MCF 10A (cell line): ENCODE measurements around the gene NUDCD3. TPM values are rescaled to one million over a fixed set of nuclear protein-coding genes. Genes with fewer than 3 reads are reported as not detected.

Source experiments
- BruUV-seq: library from RNA; stranded (reverse); fragments of 400-500 nt; replicated peaks from 2 replicates; lab custom pipeline; 2021; lab: Mats Ljungman, UMichigan
- CTCF ChIA-PET: fragments of 300-600 bp; sonication (Branson Sonifier 250); formaldehyde crosslinking; extraction: SDS; loops from one replicate; lab custom pipeline; 2021; ENCODE audit warnings: antibody characterized with exemption, inconsistent platforms; lab: Yijun Ruan, JAX
- POLR2A ChIA-PET: fragments of 300-600, 350-650 bp; sonication (Branson Sonifier 250); formaldehyde crosslinking; extraction: SDS; loops from one replicate; lab custom pipeline; 2020; ENCODE audit warnings: antibody characterized with exemption, inconsistent platforms; lab: Yijun Ruan, JAX
- DNase-seq: peaks from one replicate; pipeline ENCODE4 v3.0.0-alpha.2; 2018; ENCODE audit not compliant: unreplicated experiment
- H3K27ac Mint-ChIP-seq: one replicate; pipeline ENCODE4 v1.8.0; 2022; ENCODE audit warnings: mild to moderate bottlenecking, low read depth, mixed read lengths; ENCODE audit not compliant: unreplicated experiment
- H3K27me3 Mint-ChIP-seq: one replicate; pipeline ENCODE4 v1.8.0; 2022; ENCODE audit warnings: mixed read lengths; ENCODE audit not compliant: insufficient read depth, unreplicated experiment
- H3K36me3 Mint-ChIP-seq: one replicate; pipeline ENCODE4 v1.8.0; 2022; ENCODE audit warnings: mild to moderate bottlenecking, moderate library complexity, mixed read lengths; ENCODE audit not compliant: insufficient read depth, unreplicated experiment
- H3K4me1 Mint-ChIP-seq: one replicate; pipeline ENCODE4 v1.8.0; 2022; ENCODE audit warnings: mixed read lengths; ENCODE audit not compliant: insufficient read depth, unreplicated experiment
- H3K4me3 Mint-ChIP-seq: one replicate; pipeline ENCODE4 v1.8.0; 2022; ENCODE audit warnings: mild to moderate bottlenecking, moderate library complexity, mixed read lengths; ENCODE audit not compliant: unreplicated experiment
- H3K9me3 Mint-ChIP-seq: one replicate; pipeline ENCODE4 v1.8.0; 2022; ENCODE audit warnings: mixed read lengths; ENCODE audit not compliant: unreplicated experiment
- intact Hi-C: fragments of 100-400 bp; cut with micrococcal nuclease; formaldehyde crosslinking; loops from 2 replicates; pipeline ENCODE4 v1.14.1; 2022
- total RNA-seq: library from RNA; stranded (reverse); gene quantifications from 2 replicates; pipeline ENCODE4 v1.2.3, GENCODE V29; 2022
- TF ChIP-seq, protein P1 (sequence below): fragments of 200-600 bp; IDR thresholded peaks from one replicate; pipeline ENCODE4 v1.8.0; 2022; ENCODE audit warnings: antibody characterized with exemption, mild to moderate bottlenecking; ENCODE audit not compliant: unreplicated experiment

NUDCD3 gene
- total RNA-seq, 1 experiment from 2014 or later = 85.5 TPM

DNA sequence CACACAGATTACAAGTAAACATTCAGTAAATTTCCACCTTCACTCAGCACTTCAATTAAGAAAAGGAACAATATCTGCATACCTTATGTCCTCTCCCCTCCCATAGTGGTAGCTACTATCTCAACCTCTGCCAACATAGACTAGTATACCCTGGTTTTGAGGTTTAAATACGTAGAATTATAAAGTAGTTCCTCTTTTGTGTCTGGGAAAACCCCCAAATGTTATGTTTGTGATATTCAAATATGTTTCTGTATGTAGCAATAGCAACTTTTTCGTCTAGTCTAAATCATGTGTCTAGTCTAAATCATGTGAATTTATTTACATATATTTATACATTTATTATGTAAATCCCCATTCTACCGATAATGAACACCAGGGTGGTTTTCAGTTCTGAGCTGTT, 151.9 kb downstream of the NUDCD3 start:
- peaks cover 52% of the 10 kb centered on the region for H3K27me3 Mint-ChIP-seq
- no TSS peak for BruUV-seq
- ChIA-PET POLR2A (interaction anchor here (1.4 kb wide), 1 partner anchor 10 kb away, joined by 3 read pairs; no protein-coding TSS in a partner anchor), CTCF (no interaction called here)
- no peak for DNase-seq
- intact Hi-C loops = no loop called here
- no peaks in the 10 kb centered on the region for H3K9me3 Mint-ChIP-seq
- no peaks in the 10 kb centered on the region for H3K4me1 Mint-ChIP-seq
- H3K36me3 Mint-ChIP-seq = no peaks in the 10 kb centered on the region
- TF ChIP-seq, protein P1, sequence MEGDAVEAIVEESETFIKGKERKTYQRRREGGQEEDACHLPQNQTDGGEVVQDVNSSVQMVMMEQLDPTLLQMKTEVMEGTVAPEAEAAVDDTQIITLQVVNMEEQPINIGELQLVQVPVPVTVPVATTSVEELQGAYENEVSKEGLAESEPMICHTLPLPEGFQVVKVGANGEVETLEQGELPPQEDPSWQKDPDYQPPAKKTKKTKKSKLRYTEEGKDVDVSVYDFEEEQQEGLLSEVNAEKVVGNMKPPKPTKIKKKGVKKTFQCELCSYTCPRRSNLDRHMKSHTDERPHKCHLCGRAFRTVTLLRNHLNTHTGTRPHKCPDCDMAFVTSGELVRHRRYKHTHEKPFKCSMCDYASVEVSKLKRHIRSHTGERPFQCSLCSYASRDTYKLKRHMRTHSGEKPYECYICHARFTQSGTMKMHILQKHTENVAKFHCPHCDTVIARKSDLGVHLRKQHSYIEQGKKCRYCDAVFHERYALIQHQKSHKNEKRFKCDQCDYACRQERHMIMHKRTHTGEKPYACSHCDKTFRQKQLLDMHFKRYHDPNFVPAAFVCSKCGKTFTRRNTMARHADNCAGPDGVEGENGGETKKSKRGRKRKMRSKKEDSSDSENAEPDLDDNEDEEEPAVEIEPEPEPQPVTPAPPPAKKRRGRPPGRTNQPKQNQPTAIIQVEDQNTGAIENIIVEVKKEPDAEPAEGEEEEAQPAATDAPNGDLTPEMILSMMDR = no peak
- no peak overlapping the region for H3K27ac Mint-ChIP-seq
- no peak overlapping the region for H3K4me3 Mint-ChIP-seq

DNA sequence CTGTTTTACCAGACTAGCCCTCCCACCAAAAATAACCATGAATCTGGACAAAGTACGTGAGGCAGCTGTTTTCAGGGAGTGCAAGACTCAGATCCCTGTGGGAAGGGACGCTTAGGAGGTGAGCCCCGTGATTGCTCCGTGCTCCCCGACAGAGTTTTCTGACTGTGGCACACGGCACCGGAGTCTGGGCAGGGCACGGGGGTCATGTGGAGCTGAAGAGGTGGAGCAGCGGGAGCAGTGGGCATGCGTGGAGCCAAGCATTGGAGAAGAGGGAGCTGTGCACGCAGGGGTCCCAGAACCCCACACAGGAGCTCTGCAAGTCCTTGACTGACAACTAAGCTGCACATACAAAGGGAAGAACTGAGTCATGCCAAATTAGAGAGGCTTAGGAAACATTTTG, 154.0 kb downstream of the NUDCD3 start:
- H3K27ac Mint-ChIP-seq = no peak overlapping the region
- H3K4me3 Mint-ChIP-seq = no peak overlapping the region
- peaks cover 52% of the 10 kb centered on the region for H3K27me3 Mint-ChIP-seq
- H3K9me3 Mint-ChIP-seq = no peaks in the 10 kb centered on the region
- intact Hi-C loops = no loop called here
- DNase-seq = no peak
- no TSS peak for BruUV-seq
- H3K36me3 Mint-ChIP-seq = no peaks in the 10 kb centered on the region
- ChIA-PET POLR2A (no interaction called here), CTCF (interaction anchor here (0.8 kb wide), 1 partner anchor 9 kb away, joined by 3 read pairs; no protein-coding TSS in a partner anchor)
- TF ChIP-seq, protein P1 = no peak
- H3K4me1 Mint-ChIP-seq = no peaks in the 10 kb centered on the region

DNA sequence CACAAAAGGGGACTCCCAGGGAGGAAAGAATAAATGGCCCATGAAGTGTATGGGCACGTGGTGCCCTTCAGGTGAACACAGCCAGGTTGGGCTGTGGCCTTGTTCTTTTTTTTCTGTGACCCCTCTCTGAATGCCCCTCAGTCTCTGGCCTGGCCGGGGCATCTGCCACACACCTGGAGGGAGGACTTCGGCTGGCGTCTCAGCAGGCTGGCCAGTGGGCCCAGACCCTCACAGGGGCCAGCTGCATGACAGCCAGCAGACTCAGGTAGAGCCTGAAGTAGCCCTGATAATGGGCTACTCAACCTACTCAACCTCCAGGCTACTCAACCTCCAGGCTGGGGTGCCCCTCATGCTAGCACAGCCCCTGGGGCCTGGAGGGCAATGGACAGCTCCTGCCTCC, 155.3 kb downstream of the NUDCD3 start:
- Mint-ChIP-seq H3K4me3 (no peak overlapping the region), H3K27ac (no peak overlapping the region), H3K27me3 (peaks cover 48% of the 10 kb centered on the region), H3K4me1 (no peaks in the 10 kb centered on the region), H3K9me3 (no peaks in the 10 kb centered on the region), H3K36me3 (no peaks in the 10 kb centered on the region)
- CTCF ChIA-PET = no interaction called here
- POLR2A ChIA-PET = no interaction called here
- TF ChIP-seq, protein P1 = no peak
- BruUV-seq = no TSS peak
- DNase-seq = no peak
- intact Hi-C loops = no loop called here

DNA sequence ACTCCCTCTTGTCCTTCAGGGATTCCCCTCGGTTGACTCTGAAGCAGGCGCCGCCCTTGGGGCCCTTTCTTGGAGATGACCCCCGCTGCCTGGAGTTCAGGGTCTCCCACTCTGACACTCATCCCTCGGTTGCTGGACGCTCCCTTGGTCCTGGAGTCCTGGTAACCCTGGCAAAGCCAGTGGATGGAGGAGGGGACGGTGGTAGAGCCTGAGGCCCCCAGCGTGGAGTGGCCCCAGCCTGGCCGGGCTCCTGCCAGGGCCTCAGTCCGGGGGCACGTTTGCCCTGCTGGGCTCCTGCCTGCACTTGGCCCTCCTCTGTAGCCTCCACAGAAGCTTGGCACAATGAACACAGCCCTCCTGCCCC, 155.7 kb downstream of the NUDCD3 start:
- intact Hi-C loops = no loop called here
- POLR2A ChIA-PET = no interaction called here
- Mint-ChIP-seq H3K9me3 (no peaks in the 10 kb centered on the region), H3K27ac (no peak overlapping the region), H3K4me3 (no peak overlapping the region), H3K4me1 (no peaks in the 10 kb centered on the region), H3K36me3 (no peaks in the 10 kb centered on the region), H3K27me3 (peaks cover 44% of the 10 kb centered on the region)
- CTCF ChIA-PET = no interaction called here
- TF ChIP-seq, protein P1 = no peak
- DNase-seq = no peak
- no TSS peak for BruUV-seq
